BJ (cell line): ENCODE measurements around the gene COBL. TPM values are rescaled to one million over a fixed set of nuclear protein-coding genes. Genes with fewer than 3 reads are reported as not detected.

Experiments
- CTCF ChIA-PET: fragments of 350-600 bp; formaldehyde crosslinking; extraction: SDS; loops from one replicate; lab custom pipeline; 2021; ENCODE audit warnings: antibody characterized with exemption, inconsistent platforms; lab: Yijun Ruan, JAX
- POLR2A ChIA-PET: fragments of 300-600 bp; sonication (Branson Sonifier 250); formaldehyde crosslinking; extraction: SDS; loops from one replicate; lab custom pipeline; 2021; ENCODE audit warnings: antibody characterized with exemption; lab: Charles Lee
- DNase-seq: peaks from one replicate; pipeline ENCODE4 v3.0.0-alpha.2; 2011; ENCODE audit warnings: low read depth
- H3K27me3 ChIP-seq: 2 replicates; pipeline ENCODE4 v1.6.0; 2011; ENCODE audit warnings: low read length; ENCODE audit not compliant: control insufficient read depth, insufficient read depth
- H3K36me3 ChIP-seq: 2 replicates; pipeline ENCODE4 v1.5.1; 2011; ENCODE audit warnings: low read length; ENCODE audit not compliant: control insufficient read depth, insufficient read depth
- H3K4me3 ChIP-seq: 2 replicates; pipeline ENCODE4 v1.5.1; 2011; ENCODE audit warnings: low read depth, mild to moderate bottlenecking, control low read depth, low read length
- CTCF ChIP-seq: IDR thresholded peaks from 2 replicates; pipeline ENCODE4 v1.5.1; 2011; ENCODE audit warnings: low read depth, mild to moderate bottlenecking, control low read depth, inconsistent platforms, low read length, moderate library complexity; ENCODE audit not compliant: insufficient read depth
- polyA plus RNA-seq: library from polyadenylated mRNA; depleted of rRNA; stranded (reverse); fragments of >200 nt; gene quantifications from 2 replicates; pipeline ENCODE4 v1.2.3, GENCODE V29; 2011

COBL gene
- polyA plus RNA-seq, 1 experiment: not detected

- Histone ChIP-seq H3K36me3 (no peaks in the 10 kb centered on the region), H3K27me3 (peaks cover 8% of the 10 kb centered on the region)
Measured at GRCh38 chr7:51081270-51081890, 235.2 kb downstream of the COBL start.

DNA sequence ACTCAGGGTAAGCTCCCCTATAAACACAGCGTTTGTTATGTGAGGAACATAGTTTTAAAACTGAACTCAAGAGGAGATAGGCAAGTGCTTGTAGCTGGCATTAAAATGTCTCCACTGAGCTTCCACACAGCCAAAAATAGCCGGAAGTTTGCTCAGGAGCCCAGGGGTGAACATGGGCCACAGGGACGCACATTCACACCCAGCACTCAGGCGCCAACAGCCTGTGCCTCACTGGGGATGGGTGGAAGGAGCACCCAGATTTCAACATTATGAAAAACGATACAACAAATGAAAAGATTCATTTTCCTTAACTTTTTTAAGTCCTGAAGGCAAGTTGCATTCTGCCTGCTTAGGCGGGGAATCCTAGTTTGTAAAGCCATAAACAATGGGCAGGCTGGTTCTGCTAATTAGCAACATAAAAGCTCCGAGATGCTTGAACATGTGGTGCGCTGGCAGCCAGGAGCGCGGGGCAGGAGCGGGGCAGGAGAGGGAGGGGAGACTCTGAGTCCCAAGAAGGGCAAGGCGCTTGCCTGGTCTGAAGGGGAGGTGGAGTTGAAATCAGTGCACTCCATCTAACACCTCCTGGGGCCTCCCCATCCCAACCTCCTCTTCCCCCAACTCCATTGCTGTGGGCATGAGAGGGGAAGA lies 235.9 kb downstream of the COBL start:
- CTCF ChIA-PET: interaction anchor here (0.8 to 0.9 kb wide), 2 partner anchors 12 to 80 kb away, joined by 3 to 4 read pairs; no protein-coding TSS in a partner anchor

More at GRCh38 chr7:51081270-51081890, 235.2 kb downstream of the COBL start:
- H3K4me3 ChIP-seq: no peak overlapping the region
- POLR2A ChIA-PET: no interaction called here
- CTCF ChIA-PET: interaction anchor here (1.5 kb wide), 1 partner anchor 13 kb away, joined by 5 read pairs; no protein-coding TSS in a partner anchor
- no peak for DNase-seq
- TF ChIP-seq CTCF: no peak

GRCh38 chr7:51080216-51080615 lies 236.4 kb downstream of the COBL start:
- Histone ChIP-seq H3K4me3 (no peak overlapping the region), H3K27me3 (peaks cover 8% of the 10 kb centered on the region), H3K36me3 (no peaks in the 10 kb centered on the region)
- ChIA-PET POLR2A (no interaction called here), CTCF (interaction anchor here (0.8 to 0.9 kb wide), 2 partner anchors 12 to 81 kb away, joined by 3 to 4 read pairs; no protein-coding TSS in a partner anchor)
- DNase-seq: no peak
- TF ChIP-seq CTCF: no peak

More for the DNA sequence above, 235.9 kb downstream of the COBL start:
- POLR2A ChIA-PET: no interaction called here
- Histone ChIP-seq H3K27me3 (peaks cover 8% of the 10 kb centered on the region), H3K4me3 (no peak overlapping the region), H3K36me3 (no peaks in the 10 kb centered on the region)
- no peak for DNase-seq
- TF ChIP-seq CTCF: no peak

DNA sequence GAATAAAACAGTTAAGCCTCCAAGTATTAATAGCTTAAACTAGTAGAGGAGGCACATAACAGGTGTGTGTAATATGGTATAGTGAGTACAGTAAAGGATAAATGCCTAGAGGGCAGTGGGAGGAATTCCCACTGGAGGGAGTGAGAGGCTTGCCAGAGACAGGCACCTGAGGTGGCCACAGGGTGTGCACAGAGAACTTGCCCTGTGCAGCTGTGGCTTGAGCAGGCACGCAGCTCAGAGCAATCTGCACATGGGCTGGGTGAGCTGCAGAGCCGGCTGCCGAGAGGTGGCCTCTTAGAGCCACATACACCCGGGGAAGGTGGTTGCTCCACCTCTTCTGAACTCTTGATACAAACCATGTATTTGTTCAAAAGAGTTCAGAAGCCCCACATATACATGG lies 237.1 kb downstream of the COBL start:
- CTCF ChIA-PET: no interaction called here
- Histone ChIP-seq H3K27me3 (peaks cover 8% of the 10 kb centered on the region), H3K36me3 (no peaks in the 10 kb centered on the region), H3K4me3 (no peak overlapping the region)
- no peak for TF ChIP-seq CTCF
- POLR2A ChIA-PET: no interaction called here
- no peak for DNase-seq

- no peak for TF ChIP-seq CTCF
- POLR2A ChIA-PET: no interaction called here
- CTCF ChIA-PET: no interaction called here
- Histone ChIP-seq H3K4me3 (no peak overlapping the region), H3K36me3 (no peaks in the 10 kb centered on the region), H3K27me3 (peaks cover 8% of the 10 kb centered on the region)
- DNase-seq: no peak
Measured at GRCh38 chr7:51078653-51079052, 238.0 kb downstream of the COBL start.
